AG04450 (cell line): Measurements from ENCODE around the gene NAPG. TPM values are rescaled to one million over a fixed set of nuclear protein-coding genes. Genes with fewer than 3 reads are reported as not detected.

Source experiments
- CTCF ChIA-PET: fragments of 300-600, 350-600 bp; formaldehyde crosslinking; extraction: SDS; loops from one replicate; lab custom pipeline; 2022; ENCODE audit warnings: antibody characterized with exemption, inconsistent platforms; lab: Charles Lee
- POLR2A ChIA-PET: fragments of 350-600 bp; formaldehyde crosslinking; extraction: SDS; loops from one replicate; lab custom pipeline; 2021; ENCODE audit warnings: antibody characterized with exemption, inconsistent platforms; lab: Yijun Ruan, JAX
- DNase-seq: peaks from one replicate; pipeline ENCODE4 v3.0.0-alpha.2; 2011; ENCODE audit warnings: low read depth, low spot score
- H3K27ac ChIP-seq: one replicate; pipeline ENCODE4 v1.5.1; 2012; ENCODE audit warnings: low read depth, low read length, control low read depth
- H3K27me3 ChIP-seq: one replicate; pipeline ENCODE4 v1.6.0; 2012; ENCODE audit warnings: low read length; ENCODE audit not compliant: control insufficient read depth, insufficient read depth
- H3K4me3 ChIP-seq: 2 replicates; pipeline ENCODE4 v1.5.1; 2011; ENCODE audit warnings: mild to moderate bottlenecking, low read depth, low read length, control low read depth
- H3K9me3 ChIP-seq: 2 replicates; pipeline ENCODE4 v1.5.1; 2012; ENCODE audit warnings: low read length; ENCODE audit not compliant: control insufficient read depth, insufficient read depth
- CTCF ChIP-seq: IDR thresholded peaks from 2 replicates; pipeline ENCODE4 v1.5.1; 2011; ENCODE audit warnings: low read depth, low read length, control low read depth, inconsistent platforms
- polyA minus RNA-seq: library from RNA; depleted of rRNA, polyadenylated mRNA; stranded (reverse); fragments of >200 nt; gene quantifications from 2 replicates; pipeline ENCODE4 v1.2.3, GENCODE V29; 2011; rRNA and poly(A)+ RNA removed
- polyA plus RNA-seq: library from polyadenylated mRNA; depleted of rRNA; stranded (reverse); fragments of >200 nt; gene quantifications from 2 replicates; pipeline ENCODE4 v1.2.3, GENCODE V29; 2011; rRNA removed

Gene NAPG
- polyA plus RNA-seq (16.8 and 19.8 TPM in 2 replicates), polyA minus RNA-seq (11.3 and 13.6 TPM in 2 replicates)

DNA sequence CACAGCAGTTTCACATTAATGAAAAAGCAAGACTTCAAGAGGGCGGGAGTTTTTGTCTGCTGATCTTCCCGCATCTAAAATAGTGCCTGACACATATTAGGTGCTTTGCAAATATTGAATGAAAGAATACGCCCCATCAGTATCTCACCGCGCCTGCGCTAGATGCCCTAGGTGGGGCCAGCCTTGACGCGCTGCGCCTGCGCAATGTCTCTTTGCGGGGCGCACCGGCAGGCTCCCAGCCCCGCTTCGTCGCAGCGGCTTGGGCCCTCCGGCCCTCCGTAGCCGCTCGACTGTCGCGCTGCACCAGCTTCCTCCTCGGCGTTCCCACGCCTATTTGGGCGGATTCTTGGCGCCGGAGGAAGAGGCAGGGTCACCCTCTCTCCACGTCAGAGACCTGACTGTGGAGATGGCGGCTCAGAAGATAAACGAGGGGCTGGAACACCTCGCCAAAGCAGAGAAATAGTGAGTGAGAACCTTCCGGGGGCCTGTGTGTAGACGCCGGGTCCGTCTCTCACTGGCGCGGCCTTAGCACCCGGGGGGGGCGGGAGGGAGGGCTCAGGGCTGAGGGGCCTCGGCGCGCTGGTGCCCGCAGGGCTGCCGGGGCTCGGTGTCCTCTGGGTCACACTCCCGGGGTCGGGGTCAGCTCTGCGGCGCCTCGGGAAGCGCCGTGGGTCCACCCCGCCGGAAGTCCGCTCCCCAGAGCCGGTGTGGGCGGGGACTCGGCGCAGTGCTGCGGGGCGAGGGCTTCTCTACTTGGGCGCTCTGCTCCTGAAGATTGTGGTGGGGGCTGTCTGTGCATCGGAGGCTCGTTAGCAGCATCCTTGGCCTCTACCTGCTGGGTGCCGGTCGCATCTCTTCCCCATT lies at the start of gene NAPG:
TSS of gene NAPG (plus strand) at position 331 of the 864 bp plus-strand sequence. CDS start at position 407, 76 bp downstream.
- Histone ChIP-seq H3K9me3 (no peaks in the 10 kb centered on the region), H3K27me3 (peaks cover 10% of the 10 kb centered on the region), H3K4me3 (peak within 1 kb of the TSS; percentile 66), H3K27ac (peak within 1 kb of the TSS; percentile 84)
- peak; percentile 82 for DNase-seq
- TF ChIP-seq CTCF: no peak
- POLR2A ChIA-PET: interaction anchor here (0.6 to 0.8 kb wide), 2 partner anchors 157 to 386 kb away, joined by 3 read pairs; no protein-coding TSS in a partner anchor
- CTCF ChIA-PET: interaction anchor here (1.3 to 1.9 kb wide), 2 partner anchors 9 to 554 kb away, joined by 3 to 8 read pairs; no protein-coding TSS in a partner anchor

DNA sequence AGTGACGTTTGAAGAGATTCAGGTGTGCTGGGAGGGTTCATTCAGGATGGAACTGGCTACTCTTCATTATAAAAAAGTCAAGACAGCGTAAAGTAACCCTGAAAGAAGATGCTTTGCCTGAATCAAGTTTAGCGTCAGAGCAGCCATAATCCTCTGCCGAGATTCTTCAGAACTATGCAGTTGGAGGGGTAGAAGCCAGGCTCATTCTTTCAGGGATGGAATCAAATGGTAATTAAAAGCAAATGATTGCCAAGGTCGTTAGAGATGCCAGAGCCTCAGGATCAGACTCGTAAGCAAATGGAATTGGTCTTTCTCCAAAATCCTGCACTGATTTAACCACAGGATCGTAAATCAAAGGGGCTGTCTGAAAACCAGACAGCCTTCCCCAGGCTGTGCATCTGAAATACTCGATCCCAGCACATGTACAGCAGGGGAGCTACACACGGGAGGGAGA lies 49.5 kb upstream of the NAPG start:
- TF ChIP-seq CTCF: no peak
- DNase-seq: no peak
- ChIA-PET CTCF (no interaction called here), POLR2A (no interaction called here)
- Histone ChIP-seq H3K9me3 (no peaks in the 10 kb centered on the region; the same call in 1 of the 2 replicates), H3K4me3 (no peak overlapping the region), H3K27ac (no peak overlapping the region), H3K27me3 (peaks cover 6% of the 10 kb centered on the region)

DNA sequence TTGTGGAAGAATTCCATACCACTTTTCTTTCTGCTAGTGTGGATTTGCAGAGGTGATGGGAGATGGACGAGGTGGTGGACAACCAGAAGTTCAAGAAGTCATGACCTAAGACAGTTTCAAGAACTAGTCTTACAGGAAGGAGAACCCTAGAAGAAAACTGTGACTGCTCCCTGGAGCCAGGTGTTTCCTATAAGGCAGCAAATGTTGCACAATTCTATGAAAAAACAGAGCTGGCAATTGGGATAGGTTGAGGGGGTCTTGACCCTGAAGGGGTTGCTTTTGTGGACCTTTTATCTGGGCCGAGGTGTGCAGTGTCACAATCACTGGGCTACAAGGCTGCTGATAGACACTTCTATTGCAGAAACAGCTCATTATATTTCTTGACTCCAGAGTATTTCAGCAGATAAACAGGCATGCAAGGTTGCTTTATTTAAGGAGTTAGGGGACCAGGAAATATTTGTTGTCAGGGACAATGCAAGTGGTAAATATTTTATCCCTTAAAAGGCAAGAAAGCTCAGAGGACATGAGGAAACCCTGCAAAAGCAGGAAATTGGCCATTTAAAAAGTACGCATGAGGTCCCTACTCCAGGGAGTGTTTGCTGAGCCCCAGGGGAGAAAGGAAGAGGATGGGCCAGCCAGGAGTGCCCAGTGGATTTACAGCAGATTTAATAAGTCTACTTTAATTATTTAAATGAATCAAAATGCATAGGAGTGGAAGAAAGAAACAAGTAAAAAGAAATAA lies 48.5 kb upstream of the NAPG start:
- H3K9me3 ChIP-seq: no peaks in the 10 kb centered on the region; the same call in 1 of the 2 replicates
- no peak overlapping the region for H3K27ac ChIP-seq
- CTCF ChIA-PET: no interaction called here
- DNase-seq: no peak
- POLR2A ChIA-PET: no interaction called here
- no peak for TF ChIP-seq CTCF
- no peak overlapping the region for H3K4me3 ChIP-seq
- H3K27me3 ChIP-seq: peaks cover 4% of the 10 kb centered on the region

GRCh38 chr18:10477863-10478260 lies 48.0 kb upstream of the NAPG start:
- H3K27me3 ChIP-seq: peaks cover 4% of the 10 kb centered on the region
- no peak for DNase-seq
- no peak for TF ChIP-seq CTCF
- ChIA-PET POLR2A (no interaction called here), CTCF (no interaction called here)
- H3K9me3 ChIP-seq: no peaks in the 10 kb centered on the region; the same call in 1 of the 2 replicates
- H3K27ac ChIP-seq: no peak overlapping the region
- no peak overlapping the region for H3K4me3 ChIP-seq
